K562 treated with DMSO at 1 percent for 4 hours (cell line): ENCODE measurements around the gene ZDHHC20. TPM values are rescaled to one million over a fixed set of nuclear protein-coding genes. Genes with fewer than 3 reads are reported as not detected.

Experiments used
- total RNA-seq: library from RNA; unstranded; fragments of 300-600 nt; gene quantifications from 2 replicates; pipeline ENCODE4 v1.2.3, GENCODE V29; 2022; ENCODE audit not compliant: insufficient read depth

ZDHHC20 gene
- 6.2 and 6.4 TPM in 2 replicates for total RNA-seq

DNA sequence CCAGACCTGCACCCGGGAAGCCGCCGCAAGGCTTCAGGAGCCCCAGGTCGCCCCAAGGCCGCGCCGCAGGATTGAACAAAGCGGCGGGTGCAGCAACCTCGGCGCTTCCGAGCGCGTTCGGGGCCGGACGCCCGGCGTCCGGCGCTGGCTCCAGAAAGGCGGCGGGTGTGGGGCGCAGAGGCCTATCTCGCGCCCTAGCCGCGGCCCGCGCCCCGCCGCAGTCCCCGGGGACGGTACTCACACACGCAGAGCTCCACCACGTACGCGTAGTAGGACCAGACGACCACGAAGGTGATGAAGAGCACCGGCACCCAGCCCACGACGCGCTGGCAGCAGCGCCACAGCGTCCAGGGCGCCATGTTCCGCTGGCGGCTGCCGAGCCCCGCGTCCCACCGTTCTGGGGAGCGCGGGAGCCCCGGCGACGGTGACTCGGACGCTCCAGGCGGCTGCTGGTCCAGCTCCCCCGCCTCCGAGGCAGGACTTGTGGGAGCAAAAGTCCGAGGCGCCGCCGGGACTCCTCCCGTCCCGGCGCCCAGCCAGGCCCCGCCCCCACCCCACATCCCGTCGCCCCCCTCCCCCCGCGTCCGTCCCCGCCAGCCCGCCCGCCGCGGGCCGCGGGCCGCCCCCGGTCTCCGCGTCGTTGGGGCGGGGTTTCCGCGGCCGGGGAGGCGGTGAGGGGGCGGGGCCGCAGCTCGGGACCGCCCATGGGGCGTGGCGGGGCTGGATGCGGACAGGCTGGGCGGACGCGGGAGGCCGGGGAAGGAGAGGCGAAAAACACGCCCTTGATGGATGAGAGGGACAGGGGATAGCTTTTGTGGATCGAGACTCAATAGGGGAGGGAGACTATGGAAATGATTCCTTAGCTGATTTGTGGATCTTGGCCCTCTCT is at the start of gene ZDHHC20:
Gene ZDHHC20 (minus strand): TSS at position 491 of the 889 bp plus-strand sequence. CDS start 132 bp downstream, at position 359.

Other genes with a start within 250 kb of the ZDHHC20 start
- 26.8 and 31.1 TPM in 2 replicates for gene MICU2, start 144.9 kb upstream of the ZDHHC20 start, total RNA-seq
- gene FGF9, start 211.8 kb upstream of the ZDHHC20 start, total RNA-seq = not detected in 2 replicates